GM23338 (cell line): ENCODE results near the gene GBP7. TPM values are rescaled to one million over a fixed set of nuclear protein-coding genes. Genes with fewer than 3 reads are reported as not detected.
"Not testable (repeated sequence)": the region's sequence is repeated elsewhere in the genome, so short reads cannot be mapped to it uniquely, and the experiment has no call there.

Source experiments
- ATAC-seq: fragments of 200-7000 bp; cut with Tn5 transposase; 3 replicates; pipeline ENCODE4 v1.9.1; 2020
- DNase-seq: peaks from one replicate; pipeline ENCODE4 v3.0.0-alpha.2; 2015; ENCODE audit warnings: low spot score
- H2AFZ ChIP-seq: fragments of 200-600 bp; sonication (generic); 2 replicates; pipeline ENCODE4 v1.8.0; 2016; ENCODE audit warnings: antibody characterized with exemption, mild to moderate bottlenecking, moderate library complexity
- H3F3A ChIP-seq: fragments of 200-600 bp; sonication (generic); replicated peaks from 2 replicates; pipeline ENCODE4 v1.8.0; 2017; ENCODE audit warnings: antibody characterized with exemption, mixed run types, low read depth
- H3K27ac ChIP-seq: fragments of 200-600 bp; sonication (generic); 2 replicates; pipeline ENCODE4 v1.6.1; 2016; ENCODE audit warnings: low read depth
- H3K27me3 ChIP-seq: fragments of 200-600 bp; sonication (generic); 2 replicates; pipeline ENCODE4 v1.8.0; 2016; ENCODE audit warnings: mild to moderate bottlenecking, mixed run types, moderate library complexity; ENCODE audit not compliant: insufficient read depth
- H3K36me3 ChIP-seq: fragments of 200-600 bp; sonication (generic); 2 replicates; pipeline ENCODE4 v1.8.0; 2016; ENCODE audit warnings: mild to moderate bottlenecking; ENCODE audit not compliant: insufficient read depth
- H3K4me1 ChIP-seq: fragments of 200-600 bp; sonication (generic); 2 replicates; pipeline ENCODE4 v1.8.0; 2016; ENCODE audit warnings: mild to moderate bottlenecking, moderate library complexity; ENCODE audit not compliant: insufficient read depth
- H3K4me2 ChIP-seq: fragments of 200-600 bp; sonication (generic); 2 replicates; pipeline ENCODE4 v1.7.1; 2017; ENCODE audit warnings: mixed run types
- H3K4me3 ChIP-seq: fragments of 200-600 bp; sonication (generic); 2 replicates; pipeline ENCODE4 v1.6.1; 2016; ENCODE audit warnings: mixed run types
- H3K79me2 ChIP-seq: fragments of 200-600 bp; sonication (generic); replicated peaks from 2 replicates; pipeline ENCODE4 v1.8.0; 2017; ENCODE audit warnings: mild to moderate bottlenecking; ENCODE audit not compliant: insufficient read depth
- H3K9me2 ChIP-seq: fragments of 200-600 bp; sonication (generic); 2 replicates; pipeline ENCODE4 v1.8.0; 2017; ENCODE audit not compliant: insufficient read depth
- H4K20me1 ChIP-seq: fragments of 200-600 bp; sonication (generic); replicated peaks from 2 replicates; pipeline ENCODE4 v1.8.0; 2017; ENCODE audit warnings: mild to moderate bottlenecking; ENCODE audit not compliant: insufficient read depth
- H3K27ac Mint-ChIP-seq: 2 replicates; pipeline ENCODE4 v1.8.0; 2020; ENCODE audit warnings: inconsistent platforms, mild to moderate bottlenecking, moderate library complexity, mixed read lengths
- H3K27me3 Mint-ChIP-seq: 3 replicates; pipeline ENCODE4 v1.8.0; 2022; ENCODE audit warnings: low read depth, mild to moderate bottlenecking, moderate library complexity, mixed read lengths, inconsistent platforms; ENCODE audit not compliant: insufficient read depth, poor library complexity
- H3K36me3 Mint-ChIP-seq: 3 replicates; pipeline ENCODE4 v1.8.0; 2021; ENCODE audit warnings: low read depth, mild to moderate bottlenecking, inconsistent platforms, moderate library complexity, mixed read lengths
- H3K4me1 Mint-ChIP-seq: 3 replicates; pipeline ENCODE4 v1.8.0; 2020; ENCODE audit warnings: mild to moderate bottlenecking, inconsistent platforms, mixed read lengths
- H3K4me3 Mint-ChIP-seq: 3 replicates; pipeline ENCODE4 v1.8.0; 2021; ENCODE audit warnings: moderate library complexity, mild to moderate bottlenecking, inconsistent platforms, mixed read lengths
- H3K9me3 Mint-ChIP-seq: 3 replicates; pipeline ENCODE4 v1.8.0; 2020; ENCODE audit warnings: moderate library complexity, mild to moderate bottlenecking, inconsistent platforms, mixed read lengths
- EZH2 ChIP-seq: fragments of 200-600 bp; sonication (generic); IDR thresholded peaks from one replicate; pipeline ENCODE4 v1.8.0; 2017; ENCODE audit warnings: antibody characterized with exemption, mild to moderate bottlenecking, low read depth; ENCODE audit not compliant: unreplicated experiment
- EZH2phosphoT487 ChIP-seq: fragments of 200-600 bp; sonication (generic); IDR thresholded peaks from one replicate; pipeline ENCODE4 v1.8.1; 2018; ENCODE audit warnings: antibody characterized with exemption; ENCODE audit not compliant: unreplicated experiment
- JUNB ChIP-seq: IDR thresholded peaks from one replicate; pipeline ENCODE4 v1.6.1; 2016; ENCODE audit warnings: antibody characterized with exemption; ENCODE audit not compliant: unreplicated experiment
- NANOG ChIP-seq: IDR thresholded peaks from 2 replicates; pipeline ENCODE4 v1.6.1; 2016; ENCODE audit warnings: antibody characterized with exemption, borderline replicate concordance
- POLR2AphosphoS5 ChIP-seq: IDR thresholded peaks from 2 replicates; pipeline ENCODE4 v1.6.1; 2016; ENCODE audit warnings: antibody characterized with exemption, low read depth
- STAT1 ChIP-seq: IDR thresholded peaks from one replicate; pipeline ENCODE4 v1.6.1; 2016; ENCODE audit warnings: antibody characterized with exemption; ENCODE audit not compliant: unreplicated experiment
- ZNF114 ChIP-seq: fragments of 250-450 bp; sonication (Bioruptor Pico); IDR thresholded peaks from 2 replicates; pipeline ENCODE4 v1.5.0; 2020; ENCODE audit warnings: mild to moderate bottlenecking, moderate library complexity
- ZNF331 ChIP-seq: fragments of 250-450 bp; sonication (Bioruptor Pico); IDR thresholded peaks from 2 replicates; pipeline ENCODE4 v1.5.0; 2020; ENCODE audit warnings: low read depth, mild to moderate bottlenecking, moderate library complexity
- polyA plus RNA-seq: library from polyadenylated mRNA; unstranded; fragments of >200 nt; fragmentation: Nextera tagmentation; extraction: Ambion mirVana; gene quantifications from 2 replicates; pipeline ENCODE4 v1.2.1, GENCODE V29; 2016
- total RNA-seq: library from RNA; depleted of rRNA; stranded (reverse); fragments of >200 nt; shearing (Covaris generic); gene quantifications from 2 replicates; pipeline ENCODE4 v1.2.3, GENCODE V29; 2014
- TF ChIP-seq, protein P1 (sequence below): IDR thresholded peaks from one replicate; pipeline ENCODE4 v1.6.1; 2018; ENCODE audit warnings: antibody characterized with exemption; ENCODE audit not compliant: unreplicated experiment
- TF ChIP-seq, protein P2 (sequence below): fragments of 250-450 bp; sonication (Bioruptor Pico); IDR thresholded peaks from 2 replicates; pipeline ENCODE4 v1.5.0; 2020; ENCODE audit warnings: mild to moderate bottlenecking, moderate library complexity
- TF ChIP-seq, protein P3 (sequence below): IDR thresholded peaks from 2 replicates; pipeline ENCODE4 v1.6.1; 2016; ENCODE audit warnings: antibody characterized with exemption

GBP7 gene
- total and polyA plus RNA-seq, 2 experiments from 2014 or later = not detected

DNA sequence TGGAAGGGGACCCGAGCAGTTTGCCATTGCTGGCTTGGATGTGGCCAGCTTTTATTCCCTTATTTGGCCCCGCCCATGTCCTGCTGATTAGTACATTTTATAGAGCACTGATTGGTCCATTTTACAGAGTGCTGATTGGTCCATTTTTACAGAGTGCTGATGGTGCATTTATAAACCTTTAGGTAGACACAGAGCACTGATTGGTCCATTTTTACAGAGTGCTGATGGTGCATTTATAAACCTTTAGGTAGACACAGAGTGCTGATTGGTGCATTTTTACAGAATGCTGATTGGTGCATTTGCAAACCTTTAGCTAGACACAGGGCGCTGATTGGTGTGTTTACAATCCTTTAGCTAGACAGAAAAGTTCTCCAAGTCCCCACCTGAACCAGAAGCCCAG, 43.1 kb upstream of the GBP7 start:
- not testable (repeated sequence) for DNase-seq, H3K9me2 ChIP-seq, H3K4me1 Mint-ChIP-seq, H3K36me3 Mint-ChIP-seq, H3K27me3 Mint-ChIP-seq, H3K4me3 Mint-ChIP-seq, H3K27ac Mint-ChIP-seq, H3K4me2 ChIP-seq, H3K79me2 ChIP-seq, H3K27me3 ChIP-seq, H4K20me1 ChIP-seq, H2AFZ ChIP-seq, H3K27ac ChIP-seq, H3F3A ChIP-seq, H3K4me1 ChIP-seq, ATAC-seq, H3K4me3 ChIP-seq, H3K36me3 ChIP-seq
- peaks cover 29% of the 10 kb centered on the region for H3K9me3 Mint-ChIP-seq

DNA sequence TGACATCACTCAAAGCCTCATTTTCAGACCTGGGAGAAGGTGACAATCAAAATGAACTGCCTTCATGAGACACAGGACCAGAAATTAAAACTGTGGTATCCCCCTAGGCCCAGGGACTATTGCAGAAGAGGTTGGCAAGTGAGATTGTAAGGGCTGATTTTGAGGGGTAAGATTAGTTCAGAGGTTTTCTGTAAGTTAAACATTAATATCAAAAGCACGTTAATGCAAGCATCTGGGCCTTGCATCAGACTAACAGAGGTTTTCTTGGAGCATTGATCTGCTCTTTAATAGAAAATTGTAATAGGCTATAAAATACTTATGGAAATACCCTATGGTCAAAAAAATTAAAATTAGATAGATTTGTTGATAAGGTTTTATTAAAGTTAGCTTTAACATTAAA, 37.5 kb upstream of the GBP7 start:
- no peak overlapping the region for H3K4me2 ChIP-seq
- H3K27me3 ChIP-seq = no peaks in the 10 kb centered on the region
- Mint-ChIP-seq H3K27ac (no peak overlapping the region), H3K4me3 (no peak overlapping the region), H3K36me3 (peaks cover 10% of the 10 kb centered on the region), H3K4me1 (no peaks in the 10 kb centered on the region), H3K27me3 (no peaks in the 10 kb centered on the region), H3K9me3 (peaks cover 55% of the 10 kb centered on the region)
- H3K27ac ChIP-seq = no peak overlapping the region
- no peaks in the 10 kb centered on the region for H3F3A ChIP-seq
- peaks cover 3% of the 10 kb centered on the region; the same call in 1 of the 2 replicates for H3K9me2 ChIP-seq
- H3K4me3 ChIP-seq = no peak overlapping the region
- no peak for DNase-seq
- no peaks in the 10 kb centered on the region for H3K4me1 ChIP-seq
- ATAC-seq = no peak
- TF ChIP-seq ZNF114 (CRISPR knock-in tag) = no peak
- TF ChIP-seq, protein P1, sequence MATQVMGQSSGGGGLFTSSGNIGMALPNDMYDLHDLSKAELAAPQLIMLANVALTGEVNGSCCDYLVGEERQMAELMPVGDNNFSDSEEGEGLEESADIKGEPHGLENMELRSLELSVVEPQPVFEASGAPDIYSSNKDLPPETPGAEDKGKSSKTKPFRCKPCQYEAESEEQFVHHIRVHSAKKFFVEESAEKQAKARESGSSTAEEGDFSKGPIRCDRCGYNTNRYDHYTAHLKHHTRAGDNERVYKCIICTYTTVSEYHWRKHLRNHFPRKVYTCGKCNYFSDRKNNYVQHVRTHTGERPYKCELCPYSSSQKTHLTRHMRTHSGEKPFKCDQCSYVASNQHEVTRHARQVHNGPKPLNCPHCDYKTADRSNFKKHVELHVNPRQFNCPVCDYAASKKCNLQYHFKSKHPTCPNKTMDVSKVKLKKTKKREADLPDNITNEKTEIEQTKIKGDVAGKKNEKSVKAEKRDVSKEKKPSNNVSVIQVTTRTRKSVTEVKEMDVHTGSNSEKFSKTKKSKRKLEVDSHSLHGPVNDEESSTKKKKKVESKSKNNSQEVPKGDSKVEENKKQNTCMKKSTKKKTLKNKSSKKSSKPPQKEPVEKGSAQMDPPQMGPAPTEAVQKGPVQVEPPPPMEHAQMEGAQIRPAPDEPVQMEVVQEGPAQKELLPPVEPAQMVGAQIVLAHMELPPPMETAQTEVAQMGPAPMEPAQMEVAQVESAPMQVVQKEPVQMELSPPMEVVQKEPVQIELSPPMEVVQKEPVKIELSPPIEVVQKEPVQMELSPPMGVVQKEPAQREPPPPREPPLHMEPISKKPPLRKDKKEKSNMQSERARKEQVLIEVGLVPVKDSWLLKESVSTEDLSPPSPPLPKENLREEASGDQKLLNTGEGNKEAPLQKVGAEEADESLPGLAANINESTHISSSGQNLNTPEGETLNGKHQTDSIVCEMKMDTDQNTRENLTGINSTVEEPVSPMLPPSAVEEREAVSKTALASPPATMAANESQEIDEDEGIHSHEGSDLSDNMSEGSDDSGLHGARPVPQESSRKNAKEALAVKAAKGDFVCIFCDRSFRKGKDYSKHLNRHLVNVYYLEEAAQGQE = no peak
- TF ChIP-seq STAT1 = no peak
- no peak for TF ChIP-seq JUNB
- no peak for TF ChIP-seq EZH2
- no peak for TF ChIP-seq POLR2AphosphoS5
- no peak for TF ChIP-seq ZNF331 (CRISPR knock-in tag)
- TF ChIP-seq NANOG = no peak
- TF ChIP-seq, protein P2, sequence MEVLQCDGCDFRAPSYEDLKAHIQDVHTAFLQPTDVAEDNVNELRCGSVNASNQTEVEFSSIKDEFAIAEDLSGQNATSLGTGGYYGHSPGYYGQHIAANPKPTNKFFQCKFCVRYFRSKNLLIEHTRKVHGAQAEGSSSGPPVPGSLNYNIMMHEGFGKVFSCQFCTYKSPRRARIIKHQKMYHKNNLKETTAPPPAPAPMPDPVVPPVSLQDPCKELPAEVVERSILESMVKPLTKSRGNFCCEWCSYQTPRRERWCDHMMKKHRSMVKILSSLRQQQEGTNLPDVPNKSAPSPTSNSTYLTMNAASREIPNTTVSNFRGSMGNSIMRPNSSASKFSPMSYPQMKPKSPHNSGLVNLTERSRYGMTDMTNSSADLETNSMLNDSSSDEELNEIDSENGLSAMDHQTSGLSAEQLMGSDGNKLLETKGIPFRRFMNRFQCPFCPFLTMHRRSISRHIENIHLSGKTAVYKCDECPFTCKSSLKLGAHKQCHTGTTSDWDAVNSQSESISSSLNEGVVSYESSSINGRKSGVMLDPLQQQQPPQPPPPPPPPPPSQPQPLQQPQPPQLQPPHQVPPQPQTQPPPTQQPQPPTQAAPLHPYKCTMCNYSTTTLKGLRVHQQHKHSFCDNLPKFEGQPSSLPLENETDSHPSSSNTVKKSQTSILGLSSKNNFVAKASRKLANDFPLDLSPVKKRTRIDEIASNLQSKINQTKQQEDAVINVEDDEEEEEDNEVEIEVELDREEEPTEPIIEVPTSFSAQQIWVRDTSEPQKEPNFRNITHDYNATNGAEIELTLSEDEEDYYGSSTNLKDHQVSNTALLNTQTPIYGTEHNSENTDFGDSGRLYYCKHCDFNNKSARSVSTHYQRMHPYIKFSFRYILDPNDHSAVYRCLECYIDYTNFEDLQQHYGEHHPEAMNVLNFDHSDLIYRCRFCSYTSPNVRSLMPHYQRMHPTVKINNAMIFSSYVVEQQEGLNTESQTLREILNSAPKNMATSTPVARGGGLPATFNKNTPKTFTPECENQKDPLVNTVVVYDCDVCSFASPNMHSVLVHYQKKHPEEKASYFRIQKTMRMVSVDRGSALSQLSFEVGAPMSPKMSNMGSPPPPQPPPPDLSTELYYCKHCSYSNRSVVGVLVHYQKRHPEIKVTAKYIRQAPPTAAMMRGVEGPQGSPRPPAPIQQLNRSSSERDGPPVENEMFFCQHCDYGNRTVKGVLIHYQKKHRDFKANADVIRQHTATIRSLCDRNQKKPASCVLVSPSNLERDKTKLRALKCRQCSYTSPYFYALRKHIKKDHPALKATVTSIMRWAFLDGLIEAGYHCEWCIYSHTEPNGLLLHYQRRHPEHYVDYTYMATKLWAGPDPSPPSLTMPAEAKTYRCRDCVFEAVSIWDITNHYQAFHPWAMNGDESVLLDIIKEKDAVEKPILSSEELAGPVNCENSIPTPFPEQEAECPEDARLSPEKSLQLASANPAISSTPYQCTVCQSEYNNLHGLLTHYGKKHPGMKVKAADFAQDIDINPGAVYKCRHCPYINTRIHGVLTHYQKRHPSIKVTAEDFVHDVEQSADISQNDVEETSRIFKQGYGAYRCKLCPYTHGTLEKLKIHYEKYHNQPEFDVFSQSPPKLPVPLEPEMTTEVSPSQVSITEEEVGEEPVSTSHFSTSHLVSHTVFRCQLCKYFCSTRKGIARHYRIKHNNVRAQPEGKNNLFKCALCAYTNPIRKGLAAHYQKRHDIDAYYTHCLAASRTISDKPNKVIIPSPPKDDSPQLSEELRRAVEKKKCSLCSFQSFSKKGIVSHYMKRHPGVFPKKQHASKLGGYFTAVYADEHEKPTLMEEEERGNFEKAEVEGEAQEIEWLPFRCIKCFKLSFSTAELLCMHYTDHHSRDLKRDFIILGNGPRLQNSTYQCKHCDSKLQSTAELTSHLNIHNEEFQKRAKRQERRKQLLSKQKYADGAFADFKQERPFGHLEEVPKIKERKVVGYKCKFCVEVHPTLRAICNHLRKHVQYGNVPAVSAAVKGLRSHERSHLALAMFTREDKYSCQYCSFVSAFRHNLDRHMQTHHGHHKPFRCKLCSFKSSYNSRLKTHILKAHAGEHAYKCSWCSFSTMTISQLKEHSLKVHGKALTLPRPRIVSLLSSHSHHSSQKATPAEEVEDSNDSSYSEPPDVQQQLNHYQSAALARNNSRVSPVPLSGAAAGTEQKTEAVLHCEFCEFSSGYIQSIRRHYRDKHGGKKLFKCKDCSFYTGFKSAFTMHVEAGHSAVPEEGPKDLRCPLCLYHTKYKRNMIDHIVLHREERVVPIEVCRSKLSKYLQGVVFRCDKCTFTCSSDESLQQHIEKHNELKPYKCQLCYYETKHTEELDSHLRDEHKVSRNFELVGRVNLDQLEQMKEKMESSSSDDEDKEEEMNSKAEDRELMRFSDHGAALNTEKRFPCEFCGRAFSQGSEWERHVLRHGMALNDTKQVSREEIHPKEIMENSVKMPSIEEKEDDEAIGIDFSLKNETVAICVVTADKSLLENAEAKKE (CRISPR knock-in tag) = no peak
- TF ChIP-seq EZH2phosphoT487 = no peak
- TF ChIP-seq, protein P3, sequence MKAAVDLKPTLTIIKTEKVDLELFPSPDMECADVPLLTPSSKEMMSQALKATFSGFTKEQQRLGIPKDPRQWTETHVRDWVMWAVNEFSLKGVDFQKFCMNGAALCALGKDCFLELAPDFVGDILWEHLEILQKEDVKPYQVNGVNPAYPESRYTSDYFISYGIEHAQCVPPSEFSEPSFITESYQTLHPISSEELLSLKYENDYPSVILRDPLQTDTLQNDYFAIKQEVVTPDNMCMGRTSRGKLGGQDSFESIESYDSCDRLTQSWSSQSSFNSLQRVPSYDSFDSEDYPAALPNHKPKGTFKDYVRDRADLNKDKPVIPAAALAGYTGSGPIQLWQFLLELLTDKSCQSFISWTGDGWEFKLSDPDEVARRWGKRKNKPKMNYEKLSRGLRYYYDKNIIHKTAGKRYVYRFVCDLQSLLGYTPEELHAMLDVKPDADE = no peak
- no peaks in the 10 kb centered on the region for H4K20me1 ChIP-seq
- H3K79me2 ChIP-seq = no peaks in the 10 kb centered on the region
- H3K36me3 ChIP-seq = 0 out of 2 replicates have a peak, but pooled peaks cover 6% of the 10 kb centered on the region
- H2AFZ ChIP-seq = no peak overlapping the region
